Occipital lobe (tissue), 2 donors: ENCODE data around the gene ANAPC7. TPM values are rescaled to one million over a fixed set of nuclear protein-coding genes. Genes with fewer than 3 reads are reported as not detected.

ENCODE experiments used
- small RNA-seq: library from RNA; depleted of rRNA; stranded (forward); fragments of <200 nt; gene quantifications from one replicate; pipeline ENCODE3, GENCODE V24; 2014
- total RNA-seq: library from RNA; depleted of rRNA; stranded (reverse); fragments of >200 nt; gene quantifications from one replicate; pipeline ENCODE4 v1.2.3, GENCODE V29; 2014

Gene ANAPC7
- total RNA-seq, 1 donor from 2014 or later = 45.5 TPM

Small RNA genes within 50 kb of the gene (small RNA-seq; reads per million reads assigned to genes)
- not detected for gene RN7SL769P

Other genes with a start within 250 kb of the ANAPC7 start
- 161 TPM for gene ATP2A2, start 122.5 kb downstream of the ANAPC7 start, total RNA-seq
- gene ARPC3, start 46.6 kb upstream of the ANAPC7 start, total RNA-seq = 140 TPM
- gene GPN3, start 64.5 kb upstream of the ANAPC7 start, total RNA-seq = 17.5 TPM
- 39.5 TPM for gene FAM216A, start 65.1 kb upstream of the ANAPC7 start, total RNA-seq
- gene VPS29, start 98.4 kb upstream of the ANAPC7 start, total RNA-seq = 108 TPM
- 0.94 TPM for gene RAD9B, start 98.6 kb upstream of the ANAPC7 start, total RNA-seq
- gene PPTC7, start 179.6 kb upstream of the ANAPC7 start, total RNA-seq = 10.3 TPM
- gene TCTN1, start 210.4 kb upstream of the ANAPC7 start, total RNA-seq = 38.1 TPM